Chondrocyte (in vitro differentiated cells): ENCODE results near the gene LGALS3. TPM values are rescaled to one million over a fixed set of nuclear protein-coding genes. Genes with fewer than 3 reads are reported as not detected.

Experiments used
- DNase-seq: peaks from one replicate; pipeline ENCODE4 v3.0.0; 2021; ENCODE audit warnings: mixed read lengths, low spot score
- H3K27ac Mint-ChIP-seq: one replicate; pipeline ENCODE4 v1.8.0; 2021; ENCODE audit warnings: mild to moderate bottlenecking, moderate library complexity, mixed read lengths; ENCODE audit not compliant: unreplicated experiment
- H3K27me3 Mint-ChIP-seq: 2 replicates; pipeline ENCODE4 v1.8.0; 2021; ENCODE audit warnings: low read depth, mixed read lengths
- H3K36me3 Mint-ChIP-seq: 2 replicates; pipeline ENCODE4 v1.8.0; 2021; ENCODE audit warnings: low read depth, mixed read lengths
- H3K4me1 Mint-ChIP-seq: 2 replicates; pipeline ENCODE4 v1.8.0; 2021; ENCODE audit warnings: low read depth, mild to moderate bottlenecking, mixed read lengths
- H3K4me3 Mint-ChIP-seq: one replicate; pipeline ENCODE4 v1.8.0; 2021; ENCODE audit warnings: mild to moderate bottlenecking, moderate library complexity, mixed read lengths; ENCODE audit not compliant: unreplicated experiment
- H3K9me3 Mint-ChIP-seq: 2 replicates; pipeline ENCODE4 v1.8.0; 2021; ENCODE audit warnings: low read depth, mixed read lengths
- total RNA-seq: library from RNA; stranded (reverse); gene quantifications from 3 replicates; pipeline ENCODE4 v1.2.1, GENCODE V29; 2021
- TF ChIP-seq, protein P1 (sequence below): fragments of 200-600 bp; sonication (generic); IDR thresholded peaks from 2 replicates; pipeline ENCODE4 v1.5.0; 2021; ENCODE audit warnings: antibody characterized with exemption, mild to moderate bottlenecking, moderate library complexity

The LGALS3 gene
- total RNA-seq, 1 donor from 2014 or later: 53.5 TPM

DNA sequence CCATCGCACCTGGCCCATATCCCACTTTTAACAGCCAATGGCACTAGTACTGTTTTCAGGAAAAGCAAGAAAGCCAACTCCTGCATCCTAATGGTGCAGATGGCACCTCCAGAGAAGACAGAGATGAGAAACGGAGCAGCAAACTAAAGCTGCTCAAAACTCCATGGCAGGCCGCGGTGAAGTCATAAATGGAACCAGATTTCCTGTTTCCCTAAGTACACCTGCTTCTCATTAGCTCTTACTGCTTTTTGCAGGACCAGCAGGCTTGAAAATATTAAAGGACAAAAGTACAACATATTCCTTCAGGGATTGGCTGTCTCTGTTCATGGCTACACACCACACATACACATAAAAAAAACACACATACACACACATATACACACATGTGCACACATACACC, 36.7 kb upstream of the LGALS3 start:
- Mint-ChIP-seq H3K4me3 (no peak overlapping the region), H3K36me3 (no peaks in the 10 kb centered on the region), H3K27ac (no peak overlapping the region), H3K4me1 (no peaks in the 10 kb centered on the region), H3K27me3 (no peaks in the 10 kb centered on the region), H3K9me3 (no peaks in the 10 kb centered on the region)
- DNase-seq: no peak
- TF ChIP-seq, protein P1, sequence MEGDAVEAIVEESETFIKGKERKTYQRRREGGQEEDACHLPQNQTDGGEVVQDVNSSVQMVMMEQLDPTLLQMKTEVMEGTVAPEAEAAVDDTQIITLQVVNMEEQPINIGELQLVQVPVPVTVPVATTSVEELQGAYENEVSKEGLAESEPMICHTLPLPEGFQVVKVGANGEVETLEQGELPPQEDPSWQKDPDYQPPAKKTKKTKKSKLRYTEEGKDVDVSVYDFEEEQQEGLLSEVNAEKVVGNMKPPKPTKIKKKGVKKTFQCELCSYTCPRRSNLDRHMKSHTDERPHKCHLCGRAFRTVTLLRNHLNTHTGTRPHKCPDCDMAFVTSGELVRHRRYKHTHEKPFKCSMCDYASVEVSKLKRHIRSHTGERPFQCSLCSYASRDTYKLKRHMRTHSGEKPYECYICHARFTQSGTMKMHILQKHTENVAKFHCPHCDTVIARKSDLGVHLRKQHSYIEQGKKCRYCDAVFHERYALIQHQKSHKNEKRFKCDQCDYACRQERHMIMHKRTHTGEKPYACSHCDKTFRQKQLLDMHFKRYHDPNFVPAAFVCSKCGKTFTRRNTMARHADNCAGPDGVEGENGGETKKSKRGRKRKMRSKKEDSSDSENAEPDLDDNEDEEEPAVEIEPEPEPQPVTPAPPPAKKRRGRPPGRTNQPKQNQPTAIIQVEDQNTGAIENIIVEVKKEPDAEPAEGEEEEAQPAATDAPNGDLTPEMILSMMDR: no peak

DNA sequence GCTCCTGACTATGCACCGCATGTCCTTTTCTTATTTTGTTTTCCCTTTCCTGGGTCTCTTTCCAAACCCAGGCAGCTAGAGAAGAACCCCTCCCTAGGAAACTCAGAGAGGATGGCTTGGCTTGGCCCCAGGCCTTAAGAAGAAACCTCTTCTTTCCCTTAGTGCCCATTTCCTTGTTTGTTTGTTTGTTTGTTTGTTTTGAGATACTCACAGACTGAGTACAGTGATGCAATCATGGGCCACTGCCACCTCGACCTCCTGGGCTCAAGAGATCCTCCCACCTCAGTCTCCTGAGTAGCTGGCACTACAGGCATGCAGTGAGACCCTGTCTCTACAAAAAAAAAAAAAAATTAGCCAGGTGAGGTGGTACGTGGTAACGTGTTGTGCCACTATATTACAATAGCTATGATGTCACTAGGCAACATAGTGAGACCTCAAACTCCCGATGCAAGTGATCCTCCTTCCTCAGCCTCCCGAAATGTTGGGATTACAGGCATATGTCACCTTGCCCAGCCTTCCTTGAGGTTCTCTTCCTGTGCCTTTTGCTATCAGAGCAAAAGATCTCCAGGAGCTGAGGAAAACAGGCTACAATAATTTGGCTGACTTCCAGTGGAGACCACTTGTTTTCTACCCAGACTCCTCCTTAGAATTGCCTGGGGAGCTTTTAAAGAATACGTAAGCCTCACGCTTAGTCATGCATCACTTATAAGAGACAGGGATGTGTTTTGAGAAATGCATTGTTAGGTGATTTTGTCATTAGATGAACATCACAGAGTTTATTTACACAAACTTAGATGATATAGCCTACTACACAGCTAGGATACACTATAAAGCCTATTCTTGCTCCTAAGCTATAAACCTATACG, 34.5 kb upstream of the LGALS3 start:
- Mint-ChIP-seq H3K27ac (no peak overlapping the region), H3K9me3 (no peaks in the 10 kb centered on the region), H3K27me3 (no peaks in the 10 kb centered on the region), H3K4me3 (no peak overlapping the region), H3K36me3 (no peaks in the 10 kb centered on the region), H3K4me1 (no peaks in the 10 kb centered on the region)
- TF ChIP-seq, protein P1: no peak
- no peak for DNase-seq

DNA sequence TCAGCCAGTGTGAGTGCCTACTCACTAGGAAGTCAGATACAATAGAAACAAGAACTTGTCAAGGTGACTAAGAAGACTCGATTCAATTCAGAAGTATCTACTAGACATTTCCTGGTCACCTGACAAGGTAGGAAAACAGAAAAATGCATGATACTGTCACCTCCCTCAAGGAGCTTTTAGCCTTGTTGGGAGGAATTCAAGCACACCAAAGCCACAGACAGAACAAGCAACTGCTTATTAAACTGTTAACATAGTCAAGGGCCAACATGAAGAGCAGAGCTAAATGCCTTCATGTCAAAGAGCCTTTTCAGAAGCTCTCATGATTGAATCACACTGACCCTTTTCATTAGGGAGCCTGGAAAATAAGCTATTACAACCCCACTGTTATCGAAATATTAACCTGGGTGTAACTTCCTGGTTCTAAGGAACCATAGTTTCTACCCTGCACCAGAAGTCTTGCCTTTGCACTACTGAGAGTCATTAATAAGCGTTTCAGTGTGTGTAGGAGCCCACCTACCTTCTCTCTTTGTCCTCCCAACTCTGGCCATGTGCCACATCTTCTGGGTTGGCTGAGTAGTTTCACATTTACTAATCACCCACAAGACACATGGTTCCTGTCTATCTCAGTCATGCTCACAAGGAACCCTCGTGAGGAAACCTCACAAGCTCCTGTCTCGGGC, 31.0 kb upstream of the LGALS3 start:
- TF ChIP-seq, protein P1: no peak
- Mint-ChIP-seq H3K4me3 (no peak overlapping the region), H3K9me3 (no peaks in the 10 kb centered on the region), H3K36me3 (no peaks in the 10 kb centered on the region), H3K27me3 (no peaks in the 10 kb centered on the region), H3K4me1 (peaks cover 15% of the 10 kb centered on the region), H3K27ac (no peak overlapping the region)
- no peak for DNase-seq

DNA sequence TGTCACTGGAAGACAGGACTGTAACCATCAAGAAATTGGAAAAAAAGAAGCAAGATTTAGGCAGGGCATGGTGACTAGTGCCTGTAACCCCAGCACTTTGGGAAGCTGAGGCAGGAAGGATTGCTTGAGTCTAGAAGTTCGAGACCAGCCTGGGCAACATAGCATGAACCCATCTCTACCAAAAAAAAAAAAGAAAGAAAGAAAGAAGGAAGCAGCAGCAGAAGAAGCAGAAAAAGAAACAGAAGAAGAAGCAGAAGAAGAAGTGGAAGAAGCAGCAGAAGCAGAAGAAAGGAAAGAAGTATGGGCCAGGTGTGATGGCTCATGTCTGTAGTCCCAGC, 30.5 kb upstream of the LGALS3 start:
- no peak overlapping the region for H3K27ac Mint-ChIP-seq
- H3K4me1 Mint-ChIP-seq: peaks cover 20% of the 10 kb centered on the region
- DNase-seq: no peak
- H3K36me3 Mint-ChIP-seq: no peaks in the 10 kb centered on the region
- no peak overlapping the region for H3K4me3 Mint-ChIP-seq
- no peaks in the 10 kb centered on the region for H3K9me3 Mint-ChIP-seq
- no peaks in the 10 kb centered on the region for H3K27me3 Mint-ChIP-seq
- TF ChIP-seq, protein P1: no peak

DNA sequence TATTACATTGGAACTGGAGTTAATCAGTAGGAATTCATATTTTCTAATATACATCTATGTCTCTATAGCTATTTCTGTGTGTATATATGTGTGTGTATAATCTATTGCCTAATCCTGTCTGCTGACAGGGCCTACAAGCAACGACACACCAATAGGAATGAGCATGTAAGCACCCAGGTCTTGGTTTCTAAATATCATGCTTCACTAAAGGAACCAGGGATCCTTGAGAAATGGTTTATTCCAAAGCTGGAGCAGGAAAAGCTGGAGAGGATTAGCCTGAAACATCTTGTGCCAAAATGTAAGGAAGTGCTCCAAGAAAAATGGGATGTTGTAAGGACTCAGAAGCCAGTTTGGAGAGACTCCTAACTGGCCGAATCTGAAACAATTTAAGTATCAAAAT, 29.3 kb upstream of the LGALS3 start:
- H3K27ac Mint-ChIP-seq: no peak overlapping the region
- peaks cover 29% of the 10 kb centered on the region for H3K4me1 Mint-ChIP-seq
- no peak for DNase-seq
- TF ChIP-seq, protein P1: no peak
- H3K27me3 Mint-ChIP-seq: no peaks in the 10 kb centered on the region
- H3K36me3 Mint-ChIP-seq: peaks cover 2% of the 10 kb centered on the region
- H3K9me3 Mint-ChIP-seq: peaks cover 8% of the 10 kb centered on the region
- no peak overlapping the region for H3K4me3 Mint-ChIP-seq
